Measurements from ENCODE around the gene TENM4.

TENM4 gene

DNA sequence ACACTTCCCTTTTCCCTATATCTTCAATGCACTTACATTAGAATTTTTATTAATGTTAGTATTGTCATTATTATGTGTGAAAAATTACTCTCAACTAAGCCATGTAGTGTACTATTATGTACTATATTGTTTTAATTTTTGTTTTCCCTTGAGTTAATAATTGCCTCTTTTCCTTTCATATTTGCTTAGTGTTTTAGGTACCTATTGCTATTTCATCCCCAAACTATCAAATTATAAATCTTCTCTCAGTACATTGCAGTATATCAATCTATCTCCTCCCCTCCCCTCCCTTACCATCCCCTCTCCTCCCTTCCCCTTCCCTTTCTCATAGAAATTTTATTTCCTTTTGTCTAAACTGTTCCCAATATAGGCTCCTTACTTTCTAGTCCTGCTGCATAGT lies 12.8 kb upstream of the TENM4 start:
- in situ Hi-C loops (cut with MboI; ENCODE audit: low sequenced_read_pairs): no loop called here

- in situ Hi-C loops (cut with MboI; ENCODE audit: low sequenced_read_pairs): no loop called here
Observed at GRCh38 chr11:79449040-79449439, 8.2 kb upstream of the TENM4 start.

DNA sequence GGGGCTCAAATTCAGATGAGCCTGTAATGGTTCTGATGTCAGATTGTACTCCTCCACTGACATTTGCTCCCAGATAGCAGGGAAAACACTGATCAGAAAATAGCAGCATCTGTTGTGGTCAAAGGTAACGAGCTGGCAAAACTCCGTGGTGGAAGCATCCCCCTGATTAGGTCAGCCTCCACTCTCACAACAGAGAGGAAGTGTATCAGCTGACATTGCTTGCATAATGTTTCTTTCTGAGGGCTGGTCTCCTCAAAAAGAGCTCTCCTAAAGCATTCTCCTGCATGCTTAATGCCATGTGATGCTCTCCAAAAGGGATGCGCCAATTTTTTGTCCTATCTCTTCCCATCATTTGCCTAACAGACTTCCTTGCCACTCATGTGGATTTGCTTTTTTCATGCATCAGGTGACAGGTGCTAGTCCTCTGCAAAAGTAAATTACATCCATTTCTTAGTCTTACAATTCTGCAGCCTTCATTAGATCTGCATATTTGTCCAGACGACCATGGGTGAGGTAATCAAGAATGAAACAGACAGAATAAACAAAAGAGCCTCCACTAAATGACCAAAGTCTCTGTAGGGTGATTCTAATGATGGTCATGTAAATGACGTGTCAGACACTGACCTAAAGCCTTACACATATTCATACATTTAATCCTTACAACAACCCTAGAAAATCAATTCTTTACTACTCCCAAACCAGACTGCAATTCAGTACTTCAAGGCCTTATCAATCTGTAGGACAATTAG lies 6.4 kb upstream of the TENM4 start:
- in situ Hi-C loops (cut with MboI; ENCODE audit: low sequenced_read_pairs): no loop called here

- in situ Hi-C loops (cut with MboI; ENCODE audit: low sequenced_read_pairs): no loop called here
Observed at GRCh38 chr11:79444923-79445322, 4.1 kb upstream of the TENM4 start.

DNA sequence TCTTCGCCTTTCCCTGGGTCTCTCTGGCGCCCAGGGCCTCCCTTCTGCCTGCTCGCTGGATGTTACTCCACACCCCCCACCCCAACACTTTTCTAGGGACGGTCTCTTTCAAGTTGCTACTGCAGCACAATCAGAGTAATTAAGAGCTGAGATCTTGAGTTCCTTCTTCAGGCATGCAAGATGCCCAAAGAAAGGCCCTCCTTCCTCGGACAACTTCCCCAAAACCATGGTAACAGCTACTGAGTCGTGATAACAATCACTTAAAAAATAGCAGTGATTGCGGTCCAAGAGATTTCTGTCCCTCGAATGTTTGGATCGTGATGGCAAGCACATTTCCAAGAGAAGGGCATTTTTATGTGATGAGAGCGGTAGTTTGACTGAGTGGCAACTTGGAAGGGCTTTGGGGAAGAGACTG lies 638 bp upstream of the TENM4 start:
- in situ Hi-C loops (cut with MboI; ENCODE audit: low sequenced_read_pairs): no loop called here

- in situ Hi-C loops (cut with MboI; ENCODE audit: low sequenced_read_pairs): no loop called here
Observed at GRCh38 chr11:79439886-79440570, 802 bp downstream of the TENM4 start.

DNA sequence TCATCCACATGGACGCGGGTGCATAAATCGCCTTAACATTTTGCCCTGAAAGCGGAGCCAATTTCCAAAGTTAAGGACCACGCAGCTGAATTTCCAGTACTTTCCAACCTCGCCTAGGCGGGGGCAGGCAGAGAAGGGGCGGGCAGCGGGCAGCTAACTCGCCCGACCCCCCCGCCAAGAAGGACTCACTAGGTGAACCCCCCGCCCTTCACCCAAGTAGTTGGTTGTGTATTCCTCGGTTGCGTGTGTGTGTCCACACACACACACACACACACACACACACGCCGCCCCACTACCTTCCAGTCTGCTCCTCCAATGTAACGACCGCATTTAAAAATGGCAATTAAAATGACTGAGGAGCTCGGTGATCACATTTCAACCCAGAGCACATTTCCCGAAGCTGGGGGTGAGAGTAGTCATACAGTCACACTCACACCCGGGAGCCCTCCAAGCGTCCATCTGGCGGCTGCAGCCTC lies 1.4 kb downstream of the TENM4 start:
- in situ Hi-C loops (cut with MboI; ENCODE audit: low sequenced_read_pairs): no loop called here

DNA sequence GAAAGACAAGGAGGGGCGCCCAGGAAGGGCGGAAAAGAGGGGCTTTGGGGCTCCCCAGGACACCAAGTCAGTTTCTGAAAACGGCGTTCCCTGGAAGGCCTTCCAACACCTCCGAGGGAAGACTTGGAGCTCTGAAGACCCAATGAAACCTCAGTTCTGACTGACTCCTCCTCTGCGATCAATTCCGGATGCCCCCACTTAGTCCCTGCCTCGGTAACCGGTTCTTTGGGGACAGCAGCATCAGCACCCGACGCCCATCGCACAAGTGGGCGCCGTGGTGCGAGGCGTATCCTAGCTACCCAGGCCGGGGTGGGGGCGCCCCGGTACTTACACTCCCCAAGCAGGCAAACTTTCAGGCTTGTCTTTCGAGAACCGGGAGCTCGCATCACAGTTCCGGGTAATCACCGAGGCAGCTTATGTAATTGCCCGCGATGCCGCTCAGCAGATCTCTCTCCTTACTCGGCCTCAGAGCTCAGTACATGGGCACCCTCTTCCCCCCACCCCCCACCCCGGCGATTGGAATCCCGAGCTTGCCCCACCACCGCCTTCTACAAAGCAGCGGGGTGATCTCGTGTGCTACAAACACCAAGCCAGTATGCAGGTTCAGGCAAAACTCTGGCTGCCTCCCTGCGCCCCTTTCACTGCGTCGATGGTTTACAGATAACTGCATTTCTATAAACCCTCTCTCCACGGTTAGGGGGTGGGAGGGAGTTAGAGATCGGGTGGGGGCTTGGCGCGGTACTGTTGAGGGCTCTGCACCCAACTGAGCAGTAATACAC lies 2.0 kb downstream of the TENM4 start:
- in situ Hi-C loops (cut with MboI; ENCODE audit: low sequenced_read_pairs): no loop called here

- in situ Hi-C loops (cut with MboI; ENCODE audit: low sequenced_read_pairs): no loop called here
Observed at GRCh38 chr11:79437981-79438630, 2.7 kb downstream of the TENM4 start.

DNA sequence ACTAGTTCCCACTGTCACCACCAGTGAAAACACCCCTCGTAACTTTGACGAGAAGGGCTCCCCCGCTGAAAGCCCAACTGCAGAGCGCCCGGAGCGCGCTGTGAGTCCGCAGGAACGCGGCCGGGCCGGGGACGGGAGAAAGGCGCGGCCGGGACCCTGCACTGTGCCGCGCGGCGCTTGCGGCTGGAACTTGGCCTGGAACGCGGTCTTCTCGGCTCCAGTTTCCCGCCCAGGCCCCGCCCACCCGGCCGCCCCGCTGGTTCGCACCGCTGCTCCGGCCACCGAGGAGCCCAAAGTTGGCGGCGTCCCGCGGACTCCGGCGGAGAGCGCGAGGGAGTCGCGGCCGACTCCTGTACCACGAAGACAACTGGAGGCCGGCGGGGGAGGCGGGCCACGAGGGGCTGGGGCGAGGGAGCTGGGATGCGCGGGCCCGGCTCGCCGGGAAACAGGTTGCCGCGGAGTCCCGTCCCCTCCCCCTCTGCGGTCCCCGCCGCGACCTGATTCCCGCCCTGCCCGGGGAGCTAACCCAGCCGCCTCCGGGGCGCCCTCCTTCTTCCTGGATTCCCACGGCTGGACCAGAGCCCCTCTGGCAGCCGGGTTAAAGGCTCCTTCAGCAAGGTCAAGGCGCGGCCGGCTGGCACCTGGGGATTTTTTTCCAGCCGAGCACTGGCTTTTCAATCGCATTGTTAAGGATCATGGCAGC lies 3.4 kb downstream of the TENM4 start:
- in situ Hi-C loops (cut with MboI; ENCODE audit: low sequenced_read_pairs): no loop called here

GRCh38 chr11:79436919-79437277 lies 3.9 kb downstream of the TENM4 start:
- in situ Hi-C loops (cut with MboI; ENCODE audit: low sequenced_read_pairs): no loop called here

DNA sequence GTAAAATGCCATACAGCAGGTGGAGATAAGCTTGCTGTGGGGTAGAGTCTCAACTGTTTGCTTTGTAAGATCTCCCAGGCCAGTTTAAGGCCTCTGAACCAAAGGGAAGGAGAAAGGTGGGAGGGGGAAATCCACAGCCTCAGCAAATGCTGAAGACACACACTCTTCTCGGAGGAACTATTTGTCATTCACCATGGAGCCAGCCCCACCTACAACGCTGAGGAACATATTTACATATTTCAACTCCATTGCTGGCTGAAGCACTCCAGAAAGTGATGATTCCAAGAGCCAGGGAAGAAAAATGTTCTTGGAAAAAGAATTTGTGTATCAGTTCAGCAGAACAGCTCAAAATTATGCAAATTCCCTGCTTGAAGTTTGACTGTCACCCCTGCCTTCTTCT lies 6.5 kb downstream of the TENM4 start:
- in situ Hi-C loops (cut with MboI; ENCODE audit: low sequenced_read_pairs): no loop called here

DNA sequence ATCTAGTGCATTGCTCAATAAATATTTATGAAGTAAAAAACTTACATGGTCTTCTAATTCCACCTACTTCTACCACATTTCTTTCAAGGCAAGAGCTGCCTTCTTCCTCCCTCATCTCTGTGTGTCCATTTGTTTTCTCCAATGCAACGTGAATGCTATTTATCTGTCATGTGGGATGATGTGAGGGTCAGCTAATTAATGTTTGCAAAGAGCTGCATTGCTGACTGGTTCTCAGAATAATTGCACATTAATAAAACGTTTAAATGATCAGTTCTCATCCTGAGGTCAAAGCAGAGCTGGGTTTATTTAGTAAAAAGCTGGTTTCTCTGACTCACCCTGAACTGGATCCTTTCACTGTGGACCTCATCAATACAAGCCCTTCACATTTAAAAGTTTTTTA lies 8.7 kb downstream of the TENM4 start:
- in situ Hi-C loops (cut with MboI; ENCODE audit: low sequenced_read_pairs): no loop called here

DNA sequence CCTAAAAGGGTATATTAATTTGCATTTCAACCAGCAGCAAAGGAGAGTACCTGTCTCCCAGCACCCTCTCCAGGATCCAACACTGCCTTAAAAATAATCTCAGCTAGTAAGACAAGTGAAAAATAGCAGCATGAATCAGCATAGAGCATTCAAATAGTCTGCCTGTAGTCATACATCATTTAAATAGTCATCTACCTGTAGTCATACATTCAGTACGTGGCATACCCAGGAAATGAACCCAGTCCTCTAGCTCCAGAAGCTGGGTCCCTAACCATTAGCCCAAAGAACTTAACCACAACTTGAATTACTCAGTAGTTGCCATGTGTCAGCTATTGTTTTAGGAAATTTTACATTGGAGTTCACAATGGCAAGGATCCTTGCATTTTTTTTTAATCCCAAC lies 9.3 kb downstream of the TENM4 start:
- in situ Hi-C loops (cut with MboI; ENCODE audit: low sequenced_read_pairs): no loop called here

DNA sequence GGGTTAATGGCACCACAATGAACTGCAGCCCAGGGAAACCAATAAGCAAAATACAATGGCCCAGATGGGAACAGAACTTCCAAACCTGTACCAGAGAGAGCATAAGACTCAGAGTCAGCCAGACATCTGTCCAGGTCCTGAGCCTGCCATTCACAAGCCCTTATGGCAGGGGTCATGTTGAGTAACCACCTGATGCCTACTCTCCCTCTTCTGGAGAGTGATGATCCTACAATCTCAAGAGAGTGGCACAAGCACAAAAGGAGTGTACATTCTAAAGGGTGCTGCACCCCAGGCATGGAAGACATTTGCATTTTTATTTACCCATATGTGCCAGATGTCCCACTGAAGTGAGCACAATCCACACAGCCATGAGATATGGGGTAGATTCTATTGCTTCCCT lies 10.6 kb downstream of the TENM4 start:
- in situ Hi-C loops (cut with MboI; ENCODE audit: low sequenced_read_pairs): no loop called here

DNA sequence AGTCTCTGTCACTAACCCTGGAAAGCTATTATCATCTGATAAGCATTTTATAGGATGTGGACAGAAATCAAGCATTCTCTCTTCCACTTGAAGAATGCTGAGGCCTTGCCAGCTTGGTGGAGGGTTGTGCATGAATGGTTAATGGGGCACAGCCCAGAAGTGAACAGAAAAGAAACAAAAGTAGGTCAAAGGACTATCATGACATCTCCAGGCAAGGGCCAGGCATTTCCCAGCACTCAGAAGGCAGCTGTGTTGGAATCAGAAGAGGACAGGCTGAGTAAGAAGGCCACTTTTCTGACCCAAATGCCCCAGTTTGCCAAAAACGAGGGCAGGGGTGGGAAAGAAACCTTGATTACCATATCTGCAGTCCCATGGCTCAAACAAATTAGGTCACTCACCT lies 12.4 kb downstream of the TENM4 start:
- in situ Hi-C loops (cut with MboI; ENCODE audit: low sequenced_read_pairs): no loop called here

GRCh38 chr11:79427611-79428327 lies 13.1 kb downstream of the TENM4 start:
- in situ Hi-C loops (cut with MboI; ENCODE audit: low sequenced_read_pairs): no loop called here

GRCh38 chr11:79427126-79427525 lies 13.7 kb downstream of the TENM4 start:
- in situ Hi-C loops (cut with MboI; ENCODE audit: low sequenced_read_pairs): no loop called here

DNA sequence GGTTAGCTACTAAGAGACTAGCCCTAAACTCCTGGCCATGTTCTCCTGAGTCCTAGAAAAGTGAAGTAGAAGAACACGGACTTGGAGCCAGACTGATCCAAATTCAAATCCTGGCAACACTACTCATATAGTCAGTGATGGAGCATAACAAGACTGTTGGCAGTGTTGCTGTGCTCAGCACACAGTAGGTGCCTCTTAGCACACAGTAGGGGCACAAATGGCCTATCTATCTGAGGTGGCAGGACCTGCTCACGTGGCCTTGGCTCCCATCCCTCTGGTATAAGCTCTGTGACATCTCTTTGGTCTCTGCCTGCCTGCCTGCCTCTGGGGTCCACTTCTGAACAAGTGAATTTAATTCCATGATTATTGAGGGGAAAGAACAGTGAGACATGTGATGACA lies 15.4 kb downstream of the TENM4 start:
- in situ Hi-C loops (cut with MboI; ENCODE audit: low sequenced_read_pairs): no loop called here

- in situ Hi-C loops (cut with MboI; ENCODE audit: low sequenced_read_pairs): no loop called here
Observed at GRCh38 chr11:79423736-79424135, 17.1 kb downstream of the TENM4 start.
